Activated CD8-positive, alpha-beta memory T cell treated with anti-CD3 and anti-CD28 coated beads, Interleukin-2, amount 50 U/mL, for 48 hours (primary cell): ENCODE measurements around the gene PRKN.

Experiments used
- DNase-seq: peaks from one replicate; pipeline ENCODE4 v3.0.0-alpha.2; 2020

The PRKN gene

GRCh38 chr6:162671580-162672165, 55.9 kb downstream of the PRKN start:
- DNase-seq: no peak

- no peak for DNase-seq
Observed at GRCh38 chr6:162670345-162670744, 57.2 kb downstream of the PRKN start.

DNA sequence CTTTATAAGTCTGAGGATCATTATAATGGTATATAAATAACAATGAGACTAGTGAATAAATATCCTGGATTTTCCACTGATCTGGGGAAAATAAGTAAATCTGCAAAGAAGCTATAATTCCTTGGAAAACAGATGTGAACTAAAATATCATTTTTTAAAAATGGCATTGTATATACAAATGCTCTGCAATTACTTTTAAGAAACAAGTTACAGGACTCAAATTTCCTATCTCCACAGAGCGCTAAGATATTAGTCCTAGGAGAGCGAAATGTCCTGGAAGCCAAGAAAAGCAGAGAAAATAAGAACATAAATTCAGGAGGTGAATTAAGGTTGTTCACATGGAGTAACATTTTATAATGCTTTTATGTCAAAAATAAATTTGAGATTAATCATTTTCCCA, 61.3 kb downstream of the PRKN start:
- DNase-seq: no peak

- DNase-seq: no peak
Observed at GRCh38 chr6:162653808-162654207, 73.8 kb downstream of the PRKN start.

- DNase-seq: no peak
Observed at GRCh38 chr6:162651505-162651904, 76.1 kb downstream of the PRKN start.

DNA sequence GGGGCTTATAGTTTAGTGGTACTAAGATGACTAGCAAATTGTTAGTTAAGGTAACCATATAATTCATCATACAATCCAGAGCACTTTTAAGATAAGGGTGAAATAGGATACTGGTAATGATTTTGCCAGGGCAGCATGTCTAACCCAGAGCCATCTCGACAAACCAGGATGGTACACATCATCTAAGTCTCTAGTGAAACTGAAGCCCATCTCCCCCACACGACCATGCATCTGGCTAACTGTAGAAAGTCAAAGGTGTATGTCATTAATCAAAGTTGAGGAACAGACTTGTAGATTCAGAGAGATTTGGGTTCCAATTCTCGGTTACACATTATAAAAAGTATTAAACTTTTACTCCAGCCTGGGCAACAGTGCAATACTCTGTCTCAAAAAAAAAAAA, 78.3 kb downstream of the PRKN start:
- DNase-seq: no peak

DNA sequence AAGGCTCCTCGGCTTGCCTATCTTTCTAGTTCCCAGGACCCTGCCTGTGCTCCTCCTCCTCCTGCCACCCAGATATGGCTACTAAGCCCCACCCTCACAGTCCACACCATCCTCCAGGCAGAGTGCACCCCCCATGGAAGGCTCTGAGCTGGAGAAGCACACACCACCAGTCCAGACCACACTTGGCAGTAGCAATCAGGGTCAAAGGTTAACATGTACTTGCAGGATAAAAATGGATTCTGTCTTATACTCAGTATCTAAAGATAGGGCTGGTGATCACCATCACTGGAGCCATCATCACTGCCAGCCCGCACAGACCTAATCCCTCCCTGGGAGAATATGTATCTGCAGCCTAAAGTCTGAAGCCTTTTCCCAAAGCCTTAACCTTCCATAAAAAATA, 83.4 kb downstream of the PRKN start:
- no peak for DNase-seq

DNA sequence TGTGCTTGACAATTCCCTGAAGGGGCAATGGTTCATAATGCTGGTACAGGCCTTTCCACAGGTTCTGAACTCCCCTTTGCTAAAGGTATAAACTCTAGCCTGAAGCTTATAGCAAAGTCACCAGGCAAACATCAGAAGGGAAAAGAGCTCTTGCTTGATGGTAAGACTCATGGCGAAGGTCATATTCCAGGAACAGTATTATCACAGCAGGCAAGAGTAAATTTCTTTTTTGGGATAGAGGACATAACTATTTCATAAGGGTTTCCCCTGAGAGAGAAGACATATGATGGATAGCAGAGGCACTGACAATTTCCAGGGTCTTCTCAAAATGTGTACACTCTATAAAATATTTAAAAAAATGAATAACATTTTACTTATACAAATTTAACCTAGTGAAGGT, 86.8 kb downstream of the PRKN start:
- DNase-seq: no peak

- no peak for DNase-seq
Observed at GRCh38 chr6:162639951-162640350, 87.6 kb downstream of the PRKN start.

- DNase-seq: no peak
Observed at GRCh38 chr6:162638931-162639574, 88.5 kb downstream of the PRKN start.

- no peak for DNase-seq
Observed at GRCh38 chr6:162637317-162637716, 90.2 kb downstream of the PRKN start.

- no peak for DNase-seq
Observed at GRCh38 chr6:162636167-162636566, 91.4 kb downstream of the PRKN start.

- no peak for DNase-seq
Observed at GRCh38 chr6:162631546-162631945, 96.0 kb downstream of the PRKN start.

GRCh38 chr6:162630069-162630468, 97.5 kb downstream of the PRKN start:
- no peak for DNase-seq

- no peak for DNase-seq
Observed at GRCh38 chr6:162627825-162628224, 99.7 kb downstream of the PRKN start.

GRCh38 chr6:162627362-162627761, 100.2 kb downstream of the PRKN start:
- DNase-seq: no peak

- no peak for DNase-seq
Observed at GRCh38 chr6:162626869-162627268, 100.7 kb downstream of the PRKN start.

DNA sequence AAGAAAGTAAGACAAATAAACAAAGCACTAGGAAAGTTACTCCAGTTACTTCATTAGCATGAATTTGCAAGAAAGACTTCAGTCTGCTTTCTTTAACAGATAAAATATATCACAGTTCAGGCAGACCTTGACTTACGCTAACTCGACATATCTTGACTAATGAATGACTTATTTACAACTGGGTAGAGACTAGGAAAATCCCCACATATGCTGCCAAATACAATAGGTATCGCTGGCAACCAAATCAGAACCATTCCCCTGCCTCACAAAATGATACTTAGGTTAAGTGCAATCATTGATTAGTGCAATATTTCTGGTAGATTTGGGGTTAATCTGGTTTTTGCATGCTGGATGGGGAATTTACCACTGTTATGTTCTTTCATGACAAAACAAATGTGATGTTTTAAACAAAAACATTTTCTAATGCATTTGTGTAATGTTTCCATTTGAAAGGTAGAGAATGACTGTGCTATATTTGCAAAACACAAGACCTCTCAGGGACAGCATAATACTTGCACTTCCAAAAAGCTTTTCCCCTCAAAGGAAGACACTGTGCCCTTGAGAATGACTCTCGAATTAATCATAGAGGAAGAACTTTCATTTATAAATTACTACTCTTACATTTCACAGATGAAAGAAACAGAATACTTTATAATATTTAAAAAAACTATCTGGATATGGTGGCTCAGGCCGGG, 101.6 kb downstream of the PRKN start:
- no peak for DNase-seq

- DNase-seq: no peak
Observed at GRCh38 chr6:162622572-162622971, 105.0 kb downstream of the PRKN start.

GRCh38 chr6:162621246-162621645, 106.3 kb downstream of the PRKN start:
- DNase-seq: no peak

DNA sequence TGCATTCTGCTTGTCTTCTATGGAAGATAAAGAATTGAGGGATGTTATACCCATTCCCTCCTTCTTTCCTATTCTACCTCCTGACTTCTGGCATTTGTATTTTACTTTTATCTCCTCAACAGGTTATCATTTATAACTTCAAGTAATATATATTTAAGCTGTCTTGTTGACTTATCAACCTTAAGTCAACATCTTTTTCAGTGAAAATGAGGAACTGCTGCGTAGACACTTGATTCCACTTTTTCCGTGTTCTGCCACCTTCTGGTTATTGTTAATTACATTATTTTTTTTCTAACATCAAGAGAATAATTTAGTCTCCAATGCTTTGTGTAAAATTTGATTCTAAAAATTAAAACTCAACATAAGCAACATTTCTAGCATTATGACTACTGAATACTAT, 107.5 kb downstream of the PRKN start:
- no peak for DNase-seq

GRCh38 chr6:162618448-162619002, 109.0 kb downstream of the PRKN start:
- no peak for DNase-seq

GRCh38 chr6:162615016-162615705, 112.4 kb downstream of the PRKN start:
- no peak for DNase-seq

GRCh38 chr6:162613310-162613709, 114.3 kb downstream of the PRKN start:
- no peak for DNase-seq
